Hematopoietic multipotent progenitor cell treated with erythropoietin and hydrocortisone succinate and interleukin-3 and kit ligand, for 8 days (in vitro differentiated cells): Measurements from ENCODE around the gene WASF3.
A peak's percentile ranks its signal among the peaks of the same experiment; 100 is the strongest.

Source experiments
- DNase-seq: peaks from one replicate; pipeline ENCODE4 v3.0.0-alpha.2; 2015

The WASF3 gene

GRCh38 chr13:26557393-26558073, at the start of gene WASF3:
Gene WASF3 (plus strand): TSS chr13:26557683. CDS start chr13:26642271, 84,588 bp downstream.
- peak; percentile 87 for DNase-seq

GRCh38 chr13:26508885-26509284, 48.6 kb upstream of the WASF3 start:
- no peak for DNase-seq

GRCh38 chr13:26509491-26509890, 48.0 kb upstream of the WASF3 start:
- no peak for DNase-seq

- no peak for DNase-seq
Measured at GRCh38 chr13:26513931-26514330, 43.6 kb upstream of the WASF3 start.

GRCh38 chr13:26515721-26516120, 41.8 kb upstream of the WASF3 start:
- no peak for DNase-seq

GRCh38 chr13:26517936-26518335, 39.5 kb upstream of the WASF3 start:
- no peak for DNase-seq

GRCh38 chr13:26518451-26518959, 39.0 kb upstream of the WASF3 start:
- DNase-seq: no peak

- DNase-seq: no peak
Measured at GRCh38 chr13:26522571-26522970, 34.9 kb upstream of the WASF3 start.

GRCh38 chr13:26523007-26523406, 34.5 kb upstream of the WASF3 start:
- DNase-seq: no peak

- no peak for DNase-seq
Measured at GRCh38 chr13:26525528-26525927, 32.0 kb upstream of the WASF3 start.

- DNase-seq: no peak
Measured at GRCh38 chr13:26526702-26527216, 30.7 kb upstream of the WASF3 start.

GRCh38 chr13:26528527-26528926, 29.0 kb upstream of the WASF3 start:
- DNase-seq: no peak

- peak; percentile 60 for DNase-seq
Measured at GRCh38 chr13:26529441-26529840, 28.0 kb upstream of the WASF3 start.

GRCh38 chr13:26531742-26532141, 25.7 kb upstream of the WASF3 start:
- no peak for DNase-seq

- DNase-seq: no peak
Measured at GRCh38 chr13:26534036-26534726, 23.3 kb upstream of the WASF3 start.

- DNase-seq: no peak
Measured at GRCh38 chr13:26538363-26539317, 18.8 kb upstream of the WASF3 start.

- DNase-seq: no peak
Measured at GRCh38 chr13:26539738-26540292, 17.7 kb upstream of the WASF3 start.

- DNase-seq: no peak
Measured at GRCh38 chr13:26540334-26540733, 17.1 kb upstream of the WASF3 start.

GRCh38 chr13:26541041-26541440, 16.4 kb upstream of the WASF3 start:
- DNase-seq: no peak

- DNase-seq: no peak
Measured at GRCh38 chr13:26541678-26542568, 15.6 kb upstream of the WASF3 start.

GRCh38 chr13:26544707-26545106, 12.8 kb upstream of the WASF3 start:
- no peak for DNase-seq
